ENCODE measurements around the gene CLCN7. TPM values are rescaled to one million over a fixed set of nuclear protein-coding genes. Genes with fewer than 3 reads are reported as not detected.
"Not testable (repeated sequence)": the region's sequence is repeated elsewhere in the genome, so short reads cannot be mapped to it uniquely, and the experiment has no call there.

Gene CLCN7
- total and polyA plus RNA-seq, 4 donors: 43.8 to 75.6 (median 58.1) TPM

- 84% methylated on average over 19 of the region's 19 CpGs for WGBS (ENCODE audit: insufficient coverage)
These were observed 13.8 kb upstream of the CLCN7 start, which contains the start of gene PTX4 for GRCh38 chr16:1488619-1489018. Gene PTX4 (minus strand): TSS chr16:1488944. CDS start chr16:1488909, 35 bp downstream.

GRCh38 chr16:1488054-1488601, 13.3 kb upstream of the CLCN7 start:
- no peaks in the 10 kb centered on the region for H3K9me3 ChIP-seq (ENCODE audit: control insufficient read depth, insufficient read depth, low read length)
- H3K4me3 ChIP-seq (ENCODE audit: low read depth, low read length): no peak overlapping the region
- DNase-seq (ENCODE audit: low read depth in 4 of 6, low spot score in 6 of 6): no peak
- H3K4me1 ChIP-seq (ENCODE audit: control insufficient read depth, insufficient read depth, low read length): peaks cover 15% of the 10 kb centered on the region
- H3K36me3 ChIP-seq (ENCODE audit: control insufficient read depth, insufficient read depth, low read length): no peaks in the 10 kb centered on the region
- WGBS (ENCODE audit: insufficient coverage): 87% methylated on average over 23 of the region's 24 CpGs
- H3K27me3 ChIP-seq (ENCODE audit: control insufficient read depth, insufficient read depth, low read length): no peaks in the 10 kb centered on the region
- no peak overlapping the region for H3K27ac ChIP-seq (ENCODE audit: low read depth, low read length)

More at GRCh38 chr16:1488619-1489018, 13.8 kb upstream of the CLCN7 start, which contains the start of gene PTX4:
- no peaks in the 10 kb centered on the region for H3K27me3 ChIP-seq (ENCODE audit: control insufficient read depth, insufficient read depth, low read length)
- H3K9me3 ChIP-seq (ENCODE audit: control insufficient read depth, insufficient read depth, low read length): no peaks in the 10 kb centered on the region
- DNase-seq (ENCODE audit: low read depth in 4 of 6, low spot score in 6 of 6): no peak
- H3K36me3 ChIP-seq (ENCODE audit: control insufficient read depth, insufficient read depth, low read length): no peaks in the 10 kb centered on the region
- H3K4me1 ChIP-seq (ENCODE audit: control insufficient read depth, insufficient read depth, low read length): peaks cover 15% of the 10 kb centered on the region
- no peak within 1 kb of the TSS for H3K4me3 ChIP-seq (ENCODE audit: low read depth, low read length)
- H3K27ac ChIP-seq (ENCODE audit: low read depth, low read length): no peak within 1 kb of the TSS

GRCh38 chr16:1487395-1488053, 12.7 kb upstream of the CLCN7 start:
- Histone ChIP-seq H3K27me3 (ENCODE audit: control insufficient read depth, insufficient read depth, low read length) (no peaks in the 10 kb centered on the region), H3K4me3 (ENCODE audit: low read depth, low read length) (no peak overlapping the region), H3K9me3 (ENCODE audit: control insufficient read depth, insufficient read depth, low read length) (no peaks in the 10 kb centered on the region), H3K4me1 (ENCODE audit: control insufficient read depth, insufficient read depth, low read length) (peaks cover 10% of the 10 kb centered on the region), H3K36me3 (ENCODE audit: control insufficient read depth, insufficient read depth, low read length) (no peaks in the 10 kb centered on the region), H3K27ac (ENCODE audit: low read depth, low read length) (no peak overlapping the region)
- WGBS (ENCODE audit: insufficient coverage): 88% methylated on average over 39 of the region's 39 CpGs
- DNase-seq (ENCODE audit: low read depth in 4 of 6, low spot score in 6 of 6): no peak

- no peak overlapping the region for H3K27ac ChIP-seq (ENCODE audit: low read depth, low read length)
- no peaks in the 10 kb centered on the region for H3K27me3 ChIP-seq (ENCODE audit: control insufficient read depth, insufficient read depth, low read length)
- peaks cover 5% of the 10 kb centered on the region for H3K4me1 ChIP-seq (ENCODE audit: control insufficient read depth, insufficient read depth, low read length)
- no peak for DNase-seq (ENCODE audit: low read depth in 4 of 6, low spot score in 6 of 6)
- no peak overlapping the region for H3K4me3 ChIP-seq (ENCODE audit: low read depth, low read length)
- no peaks in the 10 kb centered on the region for H3K9me3 ChIP-seq (ENCODE audit: control insufficient read depth, insufficient read depth, low read length)
- 83% methylated on average over 29 of the region's 33 CpGs for WGBS (ENCODE audit: insufficient coverage)
- H3K36me3 ChIP-seq (ENCODE audit: control insufficient read depth, insufficient read depth, low read length): no peaks in the 10 kb centered on the region
These were observed 11.9 kb upstream of the CLCN7 start for GRCh38 chr16:1486551-1487390.

GRCh38 chr16:1485847-1486496, 11.1 kb upstream of the CLCN7 start:
- peaks cover 5% of the 10 kb centered on the region for H3K4me1 ChIP-seq (ENCODE audit: control insufficient read depth, insufficient read depth, low read length)
- no peak overlapping the region for H3K4me3 ChIP-seq (ENCODE audit: low read depth, low read length)
- 90% methylated on average over 40 of the region's 40 CpGs for WGBS (ENCODE audit: insufficient coverage)
- H3K27ac ChIP-seq (ENCODE audit: low read depth, low read length): no peak overlapping the region
- H3K9me3 ChIP-seq (ENCODE audit: control insufficient read depth, insufficient read depth, low read length): no peaks in the 10 kb centered on the region
- DNase-seq (ENCODE audit: low read depth in 4 of 6, low spot score in 6 of 6): no peak
- H3K36me3 ChIP-seq (ENCODE audit: control insufficient read depth, insufficient read depth, low read length): no peaks in the 10 kb centered on the region
- no peaks in the 10 kb centered on the region for H3K27me3 ChIP-seq (ENCODE audit: control insufficient read depth, insufficient read depth, low read length)

- Histone ChIP-seq H3K27me3 (ENCODE audit: control insufficient read depth, insufficient read depth, low read length) (no peaks in the 10 kb centered on the region), H3K36me3 (ENCODE audit: control insufficient read depth, insufficient read depth, low read length) (no peaks in the 10 kb centered on the region), H3K4me1 (ENCODE audit: control insufficient read depth, insufficient read depth, low read length) (peaks cover 5% of the 10 kb centered on the region), H3K4me3 (ENCODE audit: low read depth, low read length) (no peak overlapping the region), H3K27ac (ENCODE audit: low read depth, low read length) (no peak overlapping the region), H3K9me3 (ENCODE audit: control insufficient read depth, insufficient read depth, low read length) (no peaks in the 10 kb centered on the region)
- WGBS (ENCODE audit: insufficient coverage): 83% methylated on average over 23 of the region's 28 CpGs
- DNase-seq (ENCODE audit: low read depth in 4 of 6, low spot score in 6 of 6): no peak
These were observed 7.3 kb upstream of the CLCN7 start for GRCh38 chr16:1481906-1482835.

- peaks cover 15% of the 10 kb centered on the region for H3K4me1 ChIP-seq (ENCODE audit: control insufficient read depth, insufficient read depth, low read length)
- H3K27me3 ChIP-seq (ENCODE audit: control insufficient read depth, insufficient read depth, low read length); H3K4me3 ChIP-seq (ENCODE audit: low read depth, low read length); H3K27ac ChIP-seq (ENCODE audit: low read depth, low read length); H3K9me3 ChIP-seq (ENCODE audit: control insufficient read depth, insufficient read depth, low read length); H3K36me3 ChIP-seq (ENCODE audit: control insufficient read depth, insufficient read depth, low read length); DNase-seq (ENCODE audit: low read depth in 4 of 6, low spot score in 6 of 6): not testable (repeated sequence)
- 98% methylated on average over 5 of the region's 9 CpGs for WGBS (ENCODE audit: insufficient coverage)
These were observed 4.1 kb upstream of the CLCN7 start for GRCh38 chr16:1478937-1479336.

GRCh38 chr16:1477033-1477432, 2.2 kb upstream of the CLCN7 start:
- DNase-seq (ENCODE audit: low read depth in 4 of 6, low spot score in 6 of 6): no peak
- WGBS (ENCODE audit: insufficient coverage): 97% methylated on average over 5 of the region's 10 CpGs
- no peaks in the 10 kb centered on the region for H3K9me3 ChIP-seq (ENCODE audit: control insufficient read depth, insufficient read depth, low read length)
- H3K4me3 ChIP-seq (ENCODE audit: low read depth, low read length): no peak overlapping the region
- H3K27ac ChIP-seq (ENCODE audit: low read depth, low read length): no peak overlapping the region
- no peaks in the 10 kb centered on the region for H3K36me3 ChIP-seq (ENCODE audit: control insufficient read depth, insufficient read depth, low read length)
- H3K27me3 ChIP-seq (ENCODE audit: control insufficient read depth, insufficient read depth, low read length): no peaks in the 10 kb centered on the region
- peaks cover 21% of the 10 kb centered on the region for H3K4me1 ChIP-seq (ENCODE audit: control insufficient read depth, insufficient read depth, low read length)

All from spinal cord (tissue), 10 donors.